Brain microvascular endothelial cell (primary cell): ENCODE data around the gene JAM3.

Experiments used
- DNase-seq: peaks from one replicate; pipeline ENCODE4 v3.0.0-alpha.2; 2020
- H3K27ac ChIP-seq: fragments of 250-450 bp; sonication (Bioruptor Pico); 2 replicates; pipeline ENCODE4 v1.5.1; 2020; ENCODE audit warnings: mild to moderate bottlenecking, moderate library complexity
- H3K27me3 ChIP-seq: fragments of 250-450 bp; sonication (Bioruptor Pico); replicated peaks from 2 replicates; pipeline ENCODE4 v1.5.1; 2020; ENCODE audit warnings: mild to moderate bottlenecking
- H3K36me3 ChIP-seq: fragments of 250-450 bp; sonication (Bioruptor Pico); replicated peaks from 2 replicates; pipeline ENCODE4 v1.5.1; 2020; ENCODE audit warnings: mild to moderate bottlenecking
- H3K4me3 ChIP-seq: 2 replicates; pipeline ENCODE4 v1.5.1; 2011; ENCODE audit warnings: low read depth, mild to moderate bottlenecking, control low read depth, low read length, moderate library complexity
- in situ Hi-C: cut with HindIII; loops from 2 replicates; pipeline ENCODE4 v1.10.0; 2017; ENCODE audit warnings: low sequenced_read_pairs, low pct_ligation_motif_present
- TF ChIP-seq, protein P1 (sequence below): IDR thresholded peaks from 2 replicates; pipeline ENCODE4 v1.5.1; 2011; ENCODE audit warnings: low read depth, mild to moderate bottlenecking, moderate library complexity, low read length, control low read depth, inconsistent platforms; ENCODE audit errors: missing control alignments

The JAM3 gene

DNA sequence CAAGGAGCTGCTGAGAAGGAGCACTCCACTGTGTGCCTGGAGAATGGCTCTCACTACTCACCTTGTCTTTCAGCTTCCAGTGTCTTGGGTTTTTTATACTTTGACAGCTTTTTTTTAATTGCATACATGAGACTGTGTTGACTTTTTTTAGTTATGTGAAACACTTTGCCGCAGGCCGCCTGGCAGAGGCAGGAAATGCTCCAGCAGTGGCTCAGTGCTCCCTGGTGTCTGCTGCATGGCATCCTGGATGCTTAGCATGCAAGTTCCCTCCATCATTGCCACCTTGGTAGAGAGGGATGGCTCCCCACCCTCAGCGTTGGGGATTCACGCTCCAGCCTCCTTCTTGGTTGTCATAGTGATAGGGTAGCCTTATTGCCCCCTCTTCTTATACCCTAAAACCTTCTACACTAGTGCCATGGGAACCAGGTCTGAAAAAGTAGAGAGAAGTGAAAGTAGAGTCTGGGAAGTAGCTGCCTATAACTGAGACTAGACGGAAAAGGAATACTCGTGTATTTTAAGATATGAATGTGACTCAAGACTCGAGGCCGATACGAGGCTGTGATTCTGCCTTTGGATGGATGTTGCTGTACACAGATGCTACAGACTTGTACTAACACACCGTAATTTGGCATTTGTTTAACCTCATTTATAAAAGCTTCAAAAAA, 82.3 kb downstream of the JAM3 start:
- Histone ChIP-seq H3K4me3 (no peak overlapping the region), H3K27ac (no peak overlapping the region), H3K27me3 (no peaks in the 10 kb centered on the region), H3K36me3 (peaks cover 21% of the 10 kb centered on the region)
- DNase-seq, result no peak
- TF ChIP-seq, protein P1, sequence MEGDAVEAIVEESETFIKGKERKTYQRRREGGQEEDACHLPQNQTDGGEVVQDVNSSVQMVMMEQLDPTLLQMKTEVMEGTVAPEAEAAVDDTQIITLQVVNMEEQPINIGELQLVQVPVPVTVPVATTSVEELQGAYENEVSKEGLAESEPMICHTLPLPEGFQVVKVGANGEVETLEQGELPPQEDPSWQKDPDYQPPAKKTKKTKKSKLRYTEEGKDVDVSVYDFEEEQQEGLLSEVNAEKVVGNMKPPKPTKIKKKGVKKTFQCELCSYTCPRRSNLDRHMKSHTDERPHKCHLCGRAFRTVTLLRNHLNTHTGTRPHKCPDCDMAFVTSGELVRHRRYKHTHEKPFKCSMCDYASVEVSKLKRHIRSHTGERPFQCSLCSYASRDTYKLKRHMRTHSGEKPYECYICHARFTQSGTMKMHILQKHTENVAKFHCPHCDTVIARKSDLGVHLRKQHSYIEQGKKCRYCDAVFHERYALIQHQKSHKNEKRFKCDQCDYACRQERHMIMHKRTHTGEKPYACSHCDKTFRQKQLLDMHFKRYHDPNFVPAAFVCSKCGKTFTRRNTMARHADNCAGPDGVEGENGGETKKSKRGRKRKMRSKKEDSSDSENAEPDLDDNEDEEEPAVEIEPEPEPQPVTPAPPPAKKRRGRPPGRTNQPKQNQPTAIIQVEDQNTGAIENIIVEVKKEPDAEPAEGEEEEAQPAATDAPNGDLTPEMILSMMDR, result no peak
- in situ Hi-C loops, result no loop called here

DNA sequence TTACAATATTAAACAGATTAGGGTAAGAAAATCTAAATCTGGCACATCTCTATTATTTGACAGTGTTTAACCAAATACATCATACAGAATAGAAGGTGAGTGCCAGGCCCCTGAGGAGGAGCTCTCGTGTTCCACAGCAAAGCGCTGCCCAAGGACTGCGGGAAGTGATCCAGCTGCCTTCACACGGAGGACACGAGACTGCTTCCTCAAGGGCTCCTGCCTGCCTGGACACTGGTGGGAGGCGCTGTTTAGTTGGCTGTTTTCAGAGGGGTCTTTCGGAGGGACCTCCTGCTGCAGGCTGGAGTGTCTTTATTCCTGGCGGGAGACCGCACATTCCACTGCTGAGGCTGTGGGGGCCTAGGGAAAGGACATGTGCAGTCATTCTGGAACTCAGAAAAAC, 83.8 kb downstream of the JAM3 start:
- peaks cover 24% of the 10 kb centered on the region for H3K36me3 ChIP-seq
- TF ChIP-seq, protein P1, result no peak
- no peak overlapping the region for H3K27ac ChIP-seq
- H3K27me3 ChIP-seq, result no peaks in the 10 kb centered on the region
- H3K4me3 ChIP-seq, result no peak overlapping the region
- in situ Hi-C loops, result no loop called here
- no peak for DNase-seq

GRCh38 chr11:134153147-134153905, 84.5 kb downstream of the JAM3 start:
- H3K27me3 ChIP-seq, result no peaks in the 10 kb centered on the region
- no peak for DNase-seq
- H3K4me3 ChIP-seq, result no peak overlapping the region
- peaks cover 26% of the 10 kb centered on the region for H3K36me3 ChIP-seq
- TF ChIP-seq, protein P1, result no peak
- no peak overlapping the region for H3K27ac ChIP-seq
- in situ Hi-C loops, result no loop called here

- H3K4me3 ChIP-seq, result no peak overlapping the region
- no peak overlapping the region for H3K27ac ChIP-seq
- in situ Hi-C loops, result no loop called here
- no peaks in the 10 kb centered on the region for H3K27me3 ChIP-seq
- TF ChIP-seq, protein P1, result no peak
- H3K36me3 ChIP-seq, result peaks cover 26% of the 10 kb centered on the region
- DNase-seq, result no peak
Measured at GRCh38 chr11:134154441-134154840, 85.6 kb downstream of the JAM3 start.

GRCh38 chr11:134155456-134155855, 86.6 kb downstream of the JAM3 start:
- in situ Hi-C loops, result no loop called here
- Histone ChIP-seq H3K27me3 (no peaks in the 10 kb centered on the region), H3K36me3 (peaks cover 30% of the 10 kb centered on the region), H3K4me3 (no peak overlapping the region), H3K27ac (no peak overlapping the region)
- TF ChIP-seq, protein P1, result no peak
- no peak for DNase-seq
